ENCODE measurements around the gene UBE4B. TPM values are rescaled to one million over a fixed set of nuclear protein-coding genes. Genes with fewer than 3 reads are reported as not detected.
A peak's percentile ranks its signal among the peaks of the same experiment; 100 is the strongest.

Gene UBE4B
- total RNA-seq, 1 experiment from 2014 or later, result 54.7 TPM

- H3K27ac ChIP-seq (ENCODE audit: low read length), result no peak overlapping the region
- H3K4me3 ChIP-seq (ENCODE audit: low read depth in 2 of 2, low read length in 2 of 2), result no peak overlapping the region
- no peaks in the 10 kb centered on the region; the same call in 1 of the 2 replicates for H3K36me3 ChIP-seq (ENCODE audit: control insufficient read depth, insufficient read depth, low read length)
- POLR2A ChIA-PET, result no interaction called here
- ATAC-seq, result no peak
- intact Hi-C loops (cut with micrococcal nuclease; ENCODE audit: unreplicated experiment), result no loop called here
- no peak for TF ChIP-seq REST (IDR thresholded peaks at IDR 0.05; ENCODE audit: insufficient read depth in 1 of 2, low read depth in 2 of 2, low read length in 1 of 2)
- no peak for TF ChIP-seq CTCF (IDR thresholded peaks at IDR 0.05)
- no peak for TF ChIP-seq SIN3A (IDR thresholded peaks at IDR 0.05; ENCODE audit: borderline replicate concordance, insufficient read depth, low read depth, low read length)
- no peak for TF ChIP-seq TCF7L2 (IDR thresholded peaks at IDR 0.05; ENCODE audit: low read depth, low read length)
- TF ChIP-seq POLR2AphosphoS5 (IDR thresholded peaks at IDR 0.05; ENCODE audit: low read depth, low read length), result no peak
- peaks cover 20% of the 10 kb centered on the region for H3K4me1 ChIP-seq (ENCODE audit: control insufficient read depth, insufficient read depth, low read length)
- in situ Hi-C loops (cut with HindIII; ENCODE audit: low pct_unique_long_range_greater_than_20kb, low sequenced_read_pairs), result no loop called here
- H3K27me3 ChIP-seq (ENCODE audit: control insufficient read depth, insufficient read depth, low read length), result no peaks in the 10 kb centered on the region
- CTCF ChIA-PET, result no interaction called here
- BruUV-seq (replicated peaks), result no TSS peak
- H3K9me3 ChIP-seq (ENCODE audit: control insufficient read depth, insufficient read depth, low read depth, low read length), result no peaks in the 10 kb centered on the region
- no peak for DNase-seq (ENCODE audit: low read depth, low spot score)
Measured at GRCh38 chr1:10208537-10208936, 175.8 kb downstream of the UBE4B start.

- no TSS peak for BruUV-seq (replicated peaks)
- Histone ChIP-seq H3K36me3 (ENCODE audit: control insufficient read depth, insufficient read depth, low read length) (no peaks in the 10 kb centered on the region; the same call in 1 of the 2 replicates), H3K4me1 (ENCODE audit: control insufficient read depth, insufficient read depth, low read length) (peaks cover 20% of the 10 kb centered on the region), H3K27me3 (ENCODE audit: control insufficient read depth, insufficient read depth, low read length) (no peaks in the 10 kb centered on the region), H3K9me3 (ENCODE audit: control insufficient read depth, insufficient read depth, low read depth, low read length) (no peaks in the 10 kb centered on the region), H3K4me3 (ENCODE audit: low read depth in 2 of 2, low read length in 2 of 2) (peak overlapping the region; percentile 83), H3K27ac (ENCODE audit: low read length) (peak overlapping the region; percentile 90)
- ATAC-seq (peak; percentile 54), DNase-seq (ENCODE audit: low read depth, low spot score) (no peak)
- intact Hi-C loops (cut with micrococcal nuclease; ENCODE audit: unreplicated experiment) (no loop called here), in situ Hi-C loops (cut with HindIII; ENCODE audit: low pct_unique_long_range_greater_than_20kb, low sequenced_read_pairs) (no loop called here)
- CTCF ChIA-PET, result interaction anchor here (0.6 to 1.1 kb wide), 3 partner anchors 122 to 558 kb away, joined by 3 read pairs; partner anchors contain the start of gene PIK3CD
- POLR2A ChIA-PET, result no interaction called here
- TF ChIP-seq CTCF (IDR thresholded peaks at IDR 0.05) (no peak), REST (IDR thresholded peaks at IDR 0.05; ENCODE audit: insufficient read depth in 1 of 2, low read depth in 2 of 2, low read length in 1 of 2) (no peak), SIN3A (IDR thresholded peaks at IDR 0.05; ENCODE audit: borderline replicate concordance, insufficient read depth, low read depth, low read length) (no peak), POLR2AphosphoS5 (IDR thresholded peaks at IDR 0.05; ENCODE audit: low read depth, low read length) (no peak), TCF7L2 (IDR thresholded peaks at IDR 0.05; ENCODE audit: low read depth, low read length) (no peak)
Measured at GRCh38 chr1:10209590-10209904, 176.8 kb downstream of the UBE4B start.
